ENCODE data around the gene CELF2.

GRCh38 chr10:11218395-11218794 lies 200.7 kb downstream of the CELF2 start:
- no peak for TF ChIP-seq CTCF (IDR thresholded peaks at IDR 0.05)
- no peak for TF ChIP-seq POLR2A (IDR thresholded peaks at IDR 0.05)
- TF ChIP-seq POLR2AphosphoS5 (IDR thresholded peaks at IDR 0.05; ENCODE audit: insufficient read depth in 1 of 2, low read depth in 1 of 2): no peak

Data from vagina (tissue), 2 donors.